Vagina (tissue), 2 donors: ENCODE data around the gene IYD.

Source experiments
- CTCF ChIP-seq, 3 experiments: fragments of 450-650 bp in 2 of 3; fragments of 200-600 bp in 1 of 3; sonication (generic) in 1 of 3; IDR thresholded peaks; one replicate each; pipeline ENCODE4 v1.5.1; 2017 to 2019; ENCODE audit warnings: antibody characterized with exemption in 3 of 3, mild to moderate bottlenecking in 2 of 3, moderate library complexity in 2 of 3
- POLR2A ChIP-seq, 2 donors: fragments of 450-650 bp; IDR thresholded peaks; one replicate each; pipeline ENCODE4 v1.6.1; 2017; ENCODE audit warnings: antibody characterized with exemption in 2 of 2, mild to moderate bottlenecking in 2 of 2, moderate library complexity in 2 of 2
- POLR2AphosphoS5 ChIP-seq, 2 donors: sonication (generic); formaldehyde crosslinking; IDR thresholded peaks; one replicate each; pipeline ENCODE4 v1.9.0; 2017; ENCODE audit warnings: antibody characterized with exemption in 2 of 2, mild to moderate bottlenecking in 2 of 2, low read depth in 1 of 2; ENCODE audit not compliant: insufficient read depth in 1 of 2

- TF ChIP-seq CTCF (IDR thresholded peaks at IDR 0.05) = no peak
- no peak for TF ChIP-seq POLR2A (IDR thresholded peaks at IDR 0.05)
- no peak for TF ChIP-seq POLR2AphosphoS5 (IDR thresholded peaks at IDR 0.05; ENCODE audit: insufficient read depth in 1 of 2, low read depth in 1 of 2)
Observed at GRCh38 chr6:150319924-150320323, 48.9 kb upstream of the IYD start.
